Pancreas (tissue), 10 donors: ENCODE data around the gene UBR7. TPM values are rescaled to one million over a fixed set of nuclear protein-coding genes. Genes with fewer than 3 reads are reported as not detected.

Source experiments
- ATAC-seq, 4 donors: fragments of 200-7000 bp; cut with Tn5 transposase; one replicate each; pipeline versions ENCODE4 v1.8.0 to v1.9.1; 2020; ENCODE audit warnings: mild to moderate bottlenecking in 4 of 4, moderate library complexity in 4 of 4
- DNase-seq, 6 donors: peaks; one replicate each; pipeline ENCODE4 v3.0.0-alpha.2; 2020
- FAIRE-seq: peaks from 2 replicates; lab custom pipeline; 2012; peaks lifted over from hg19 to GRCh38; lab: Jason Lieb, UNC
- H3K27ac ChIP-seq, 4 donors: fragments of 200-600 bp; sonication (generic); 1 replicate in 3 of 4; 2 replicates in 1 of 4; pipeline versions ENCODE4 v1.5.0 to v1.8.0; 2020
- H3K27me3 ChIP-seq, 4 donors: fragments of 200-600 bp; one replicate each; pipeline ENCODE4 v1.8.0; 2021
- H3K36me3 ChIP-seq, 3 donors: fragments of 200-600 bp; sonication (generic) in 1 of 3; one replicate each; pipeline versions ENCODE4 v1.5.0 to v1.8.0; 2020 to 2021
- H3K4me1 ChIP-seq, 3 donors: fragments of 200-600 bp; one replicate each; pipeline ENCODE4 v1.8.0; 2021
- H3K4me3 ChIP-seq, 4 donors: fragments of 200-600 bp; sonication (generic) in 2 of 4; one replicate each; pipeline versions ENCODE4 v1.5.0 to v1.8.0; 2020 to 2021
- H3K9me3 ChIP-seq, 4 donors: fragments of 200-600 bp; one replicate each; pipeline ENCODE4 v1.8.0; 2021
- CTCF ChIP-seq, 4 donors: fragments of 200-600 bp; sonication (generic) in 3 of 4; IDR thresholded peaks; one replicate each; pipeline versions ENCODE4 v1.5.0 to v1.8.0; 2021; ENCODE audit warnings: antibody characterized with exemption in 4 of 4
- WGBS, 2 donors: extraction: QIAGEN DNeasy Blood & Tissue Kit; methylation state at CpG; one replicate each; pipeline ENCODE4 v1.1.7; 2013; 5-methylcytosine and 5-hydroxymethylcytosine counted together
- intact Hi-C, 3 donors: fragments of 100-400 bp; cut with DNase I; formaldehyde crosslinking; loops; one replicate each; pipeline versions ENCODE4 v1.11.1 to v1.14.2; 2022
- polyA plus RNA-seq, 2 donors: library from polyadenylated mRNA; stranded (reverse); fragments of 200-250 nt; gene quantifications; one replicate each; pipeline ENCODE4 v1.2.3, GENCODE V29; 2013
- total RNA-seq, 6 donors: library from RNA; stranded (reverse); fragmentation: NEBNext Ultra II Directional in 4 of 6; extraction: Animal tissue kit (Norgen Biotek cat#: 25700) in 4 of 6; gene quantifications; one replicate each; pipeline versions ENCODE4 v1.2.1 to v1.2.4, GENCODE V29; 2021 to 2023
- donor health status: healthy with polysubstance abuse.
- donor health status: DM: no; HTN: no; CAD: no; lungs with moderate emphysema.
- donor health status: DM: no; HTN: no; CAD: no.
- donor health status: control.
- donor health status: control.
- donor health status: Bipolar disorder and iron deficiency.
- donor health status: DM: yes; HTN: yes; CAD: no.
- donor health status: DM: no; HTN: no; CAD: no.
- donor health status: DM: no; HTN: no; CAD: no.
- donor health status: DM: yes; HTN: yes; CAD: no.

Gene UBR7
- total and polyA plus RNA-seq, 8 donors, result 5.5 to 17.6 (median 11.9) TPM

GRCh38 chr14:93268406-93268805 lies 61.4 kb downstream of the UBR7 start:
- Histone ChIP-seq H3K9me3 (no peaks in the 10 kb centered on the region), H3K4me1 (peaks cover 8 to 13% (median 11%) of the 10 kb centered on the region in 3 donors), H3K36me3 (no peaks in the 10 kb centered on the region), H3K27me3 (no peaks in the 10 kb centered on the region), H3K4me3 (no peak overlapping the region), H3K27ac (no peak overlapping the region)
- no peak for TF ChIP-seq CTCF (IDR thresholded peaks at IDR 0.05)
- no peak for FAIRE-seq
- no peak for DNase-seq
- intact Hi-C loops, result no loop called here
- ATAC-seq, result no peak
- WGBS, 2 donors, result 100% methylated on average over 1 of the region's 1 CpG

GRCh38 chr14:93269341-93270068 lies 62.4 kb downstream of the UBR7 start:
- Histone ChIP-seq H3K27ac (no peak overlapping the region), H3K4me1 (peaks cover 8 to 13% (median 11%) of the 10 kb centered on the region in 3 donors), H3K9me3 (no peaks in the 10 kb centered on the region), H3K4me3 (no peak overlapping the region), H3K27me3 (no peaks in the 10 kb centered on the region), H3K36me3 (no peaks in the 10 kb centered on the region)
- intact Hi-C loops, result no loop called here
- FAIRE-seq (no peak), DNase-seq (no peak), ATAC-seq (peak in 3 of 4 donors; percentile 35 to 57 (median 48))
- TF ChIP-seq CTCF (IDR thresholded peaks at IDR 0.05), result no peak
- 78 to 79% methylated on average over 10 of the region's 10 CpGs for WGBS, 2 donors

GRCh38 chr14:93271111-93271510 lies 64.1 kb downstream of the UBR7 start:
- DNase-seq, result no peak
- TF ChIP-seq CTCF (IDR thresholded peaks at IDR 0.05), result no peak
- Histone ChIP-seq H3K9me3 (no peaks in the 10 kb centered on the region), H3K27me3 (no peaks in the 10 kb centered on the region), H3K4me1 (peaks cover 8 to 13% (median 11%) of the 10 kb centered on the region in 3 donors), H3K4me3 (no peak overlapping the region), H3K36me3 (no peaks in the 10 kb centered on the region), H3K27ac (peak overlapping the region in 1 of 4 donors; percentile 15)
- WGBS, 2 donors, result 57% methylated on average over 6 of the region's 6 CpGs
- intact Hi-C loops, result no loop called here
- FAIRE-seq, result no peak
- no peak for ATAC-seq

- intact Hi-C loops, result no loop called here
- WGBS, 2 donors, result 95 to 98% methylated on average over 3 of the region's 3 CpGs
- DNase-seq (no peak), ATAC-seq (no peak), FAIRE-seq (no peak)
- no peaks in the 10 kb centered on the region for H3K27me3 ChIP-seq
- no peak overlapping the region for H3K4me3 ChIP-seq
- no peaks in the 10 kb centered on the region for H3K9me3 ChIP-seq
- no peak for TF ChIP-seq CTCF (IDR thresholded peaks at IDR 0.05)
- peaks cover 0 to 7% (median 0%) of the 10 kb centered on the region in 3 donors for H3K4me1 ChIP-seq
- no peak overlapping the region for H3K27ac ChIP-seq
- no peaks in the 10 kb centered on the region for H3K36me3 ChIP-seq
Measured at GRCh38 chr14:93274055-93274806, 67.2 kb downstream of the UBR7 start.
